Caco-2 (cell line): ENCODE measurements around the gene MAZ. TPM values are rescaled to one million over a fixed set of nuclear protein-coding genes. Genes with fewer than 3 reads are reported as not detected.
"Not testable (repeated sequence)": the region's sequence is repeated elsewhere in the genome, so short reads cannot be mapped to it uniquely, and the experiment has no call there.

ENCODE experiments used
- BruUV-seq: library from RNA; stranded (reverse); fragments of 400-500 nt; replicated peaks from 2 replicates; lab custom pipeline; 2021; lab: Mats Ljungman, UMichigan
- CTCF ChIA-PET: fragments of 300-600 bp; sonication (Branson Sonifier 250); formaldehyde crosslinking; loops from one replicate; lab custom pipeline; 2022; ENCODE audit warnings: antibody characterized with exemption; lab: Charles Lee
- POLR2A ChIA-PET: fragments of 300-600 bp; sonication (Branson Sonifier 250); formaldehyde crosslinking; loops from one replicate; lab custom pipeline; 2022; ENCODE audit warnings: antibody characterized with exemption; lab: Charles Lee
- DNase-seq, 2 experiments: peaks; one replicate each; pipeline versions ENCODE4 v3.0.0 to v3.0.0-alpha.2; 2020 to 2022
- H3K27me3 ChIP-seq: replicated peaks from 2 replicates; pipeline ENCODE4 v1.6.0; 2011; ENCODE audit warnings: low read length; ENCODE audit not compliant: control insufficient read depth, insufficient read depth
- H3K36me3 ChIP-seq: 2 replicates; pipeline ENCODE4 v1.5.1; 2011; ENCODE audit warnings: low read length; ENCODE audit not compliant: control insufficient read depth, insufficient read depth
- H3K4me1 ChIP-seq: fragments of 250-450 bp; sonication (Bioruptor Pico); 2 replicates; pipeline ENCODE4 v1.5.1; 2020; ENCODE audit warnings: mild to moderate bottlenecking
- H3K4me3 ChIP-seq: 2 replicates; pipeline ENCODE4 v1.5.1; 2011; ENCODE audit warnings: low read depth, mild to moderate bottlenecking, control low read depth, low read length
- H3K9me3 ChIP-seq: fragments of 250-450 bp; sonication (Bioruptor Pico); 2 replicates; pipeline ENCODE4 v1.5.1; 2020; ENCODE audit warnings: mild to moderate bottlenecking, moderate library complexity
- H3K27ac Mint-ChIP-seq: one replicate; pipeline ENCODE4 v1.8.0; 2022; ENCODE audit warnings: mixed read lengths; ENCODE audit not compliant: unreplicated experiment
- H3K27me3 Mint-ChIP-seq: one replicate; pipeline ENCODE4 v1.8.0; 2022; ENCODE audit warnings: mixed read lengths; ENCODE audit not compliant: insufficient read depth, unreplicated experiment
- H3K36me3 Mint-ChIP-seq: one replicate; pipeline ENCODE4 v1.8.0; 2022; ENCODE audit warnings: mild to moderate bottlenecking, mixed read lengths; ENCODE audit not compliant: insufficient read depth, unreplicated experiment
- H3K4me1 Mint-ChIP-seq: one replicate; pipeline ENCODE4 v1.8.0; 2022; ENCODE audit warnings: low read depth, mixed read lengths; ENCODE audit not compliant: unreplicated experiment
- H3K4me3 Mint-ChIP-seq: one replicate; pipeline ENCODE4 v1.8.0; 2022; ENCODE audit warnings: mild to moderate bottlenecking, moderate library complexity, mixed read lengths; ENCODE audit not compliant: unreplicated experiment
- H3K9me3 Mint-ChIP-seq: one replicate; pipeline ENCODE4 v1.8.0; 2022; ENCODE audit warnings: mixed read lengths; ENCODE audit not compliant: unreplicated experiment
- intact Hi-C: fragments of 100-400 bp; cut with micrococcal nuclease; formaldehyde crosslinking; loops from one replicate; pipeline ENCODE4 v1.10.0; 2022; ENCODE audit not compliant: unreplicated experiment
- total RNA-seq: library from RNA; stranded (reverse); gene quantifications from 2 replicates; pipeline ENCODE4 v1.2.3, GENCODE V29; 2022
- TF ChIP-seq, protein P1 (sequence below), 2 experiments: fragments of 200-600 bp in 1 of 2; IDR thresholded peaks; 1 replicate in 1 of 2; 2 replicates in 1 of 2; pipeline versions ENCODE4 v1.5.1 to v1.8.0; 2011 to 2022; ENCODE audit warnings: antibody characterized with exemption in 1 of 2, control low read depth in 1 of 2, inconsistent platforms in 1 of 2, low read depth in 1 of 2, low read length in 1 of 2, mild to moderate bottlenecking in 1 of 2, moderate library complexity in 1 of 2; ENCODE audit not compliant: insufficient read depth in 1 of 2, severe bottlenecking in 1 of 2, unreplicated experiment in 1 of 2

The MAZ gene
- total RNA-seq, 1 experiment from 2014 or later: 317 TPM

DNA sequence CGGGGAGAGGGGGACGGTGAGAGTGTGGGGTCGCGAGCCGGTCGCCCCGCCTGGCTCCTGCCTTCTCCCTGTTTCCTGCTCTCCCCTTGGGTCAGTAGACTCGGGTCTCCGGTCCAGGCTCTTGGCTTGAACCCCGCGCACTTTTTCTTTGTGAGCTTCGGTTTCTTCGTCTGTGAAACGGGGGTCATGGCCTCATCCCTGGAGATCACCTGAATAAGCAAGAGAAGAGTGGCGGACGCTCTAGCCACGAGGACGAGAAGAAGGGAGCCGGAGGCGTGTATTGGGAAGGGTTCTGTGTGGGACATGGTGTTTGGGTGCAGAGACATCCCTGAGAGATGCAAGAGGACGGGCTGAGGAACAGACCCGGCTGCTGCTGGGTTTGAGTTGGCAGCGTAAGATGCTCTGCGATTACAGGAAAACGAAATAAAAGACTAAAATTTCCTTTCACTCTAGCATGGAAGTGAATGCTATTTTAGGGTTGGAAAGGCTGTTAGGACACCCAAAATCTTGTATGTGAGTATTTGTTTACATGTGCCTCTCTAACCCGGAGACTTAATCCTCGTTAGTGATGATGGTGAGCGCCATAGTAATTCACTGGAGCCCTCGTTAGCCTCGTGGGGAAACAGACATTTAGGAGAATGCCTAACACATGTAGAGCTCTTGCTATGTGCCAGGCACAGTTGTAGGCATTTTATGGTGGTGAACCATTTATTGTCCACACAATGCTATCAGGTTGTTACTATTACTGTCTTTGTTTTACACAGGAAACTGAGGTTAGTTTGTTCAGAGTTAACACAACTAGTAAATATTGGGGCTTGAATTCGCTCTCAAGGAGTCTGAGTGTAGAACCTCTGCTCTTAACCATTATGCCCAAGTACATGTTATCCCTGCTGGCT, 15.1 kb upstream of the MAZ start:
- Mint-ChIP-seq H3K4me1 (peaks cover 22% of the 10 kb centered on the region), H3K27me3 (no peaks in the 10 kb centered on the region), H3K36me3 (peaks cover 41% of the 10 kb centered on the region), H3K9me3 (no peaks in the 10 kb centered on the region), H3K27ac (peak overlapping the region; percentile 92), H3K4me3 (peak overlapping the region; percentile 79)
- intact Hi-C loops: loop anchor here (1.0 to 2.0 kb wide), 6 partner anchors 14 to 91 kb away; no protein-coding TSS in a partner anchor
- DNase-seq: no peak
- Histone ChIP-seq H3K27me3 (no peaks in the 10 kb centered on the region), H3K4me1 (0 out of 2 replicates have a peak, but pooled peaks cover 5% of the 10 kb centered on the region), H3K36me3 (peaks cover 2% of the 10 kb centered on the region), H3K9me3 (no peaks in the 10 kb centered on the region), H3K4me3 (peak overlapping the region; percentile 98)
- TSS peak; percentile 65 for BruUV-seq
- ChIA-PET CTCF (interaction anchor here (0.8 to 1.8 kb wide), 6 partner anchors 11 to 241 kb away, joined by 4 to 10 read pairs (median 7); partner anchors contain the start of gene PAGR1), POLR2A (interaction anchor here (0.5 to 1.6 kb wide), 8 partner anchors 10 to 111 kb away, joined by 3 to 7 read pairs (median 6); partner anchors contain the start of gene PAGR1)
- TF ChIP-seq, protein P1, sequence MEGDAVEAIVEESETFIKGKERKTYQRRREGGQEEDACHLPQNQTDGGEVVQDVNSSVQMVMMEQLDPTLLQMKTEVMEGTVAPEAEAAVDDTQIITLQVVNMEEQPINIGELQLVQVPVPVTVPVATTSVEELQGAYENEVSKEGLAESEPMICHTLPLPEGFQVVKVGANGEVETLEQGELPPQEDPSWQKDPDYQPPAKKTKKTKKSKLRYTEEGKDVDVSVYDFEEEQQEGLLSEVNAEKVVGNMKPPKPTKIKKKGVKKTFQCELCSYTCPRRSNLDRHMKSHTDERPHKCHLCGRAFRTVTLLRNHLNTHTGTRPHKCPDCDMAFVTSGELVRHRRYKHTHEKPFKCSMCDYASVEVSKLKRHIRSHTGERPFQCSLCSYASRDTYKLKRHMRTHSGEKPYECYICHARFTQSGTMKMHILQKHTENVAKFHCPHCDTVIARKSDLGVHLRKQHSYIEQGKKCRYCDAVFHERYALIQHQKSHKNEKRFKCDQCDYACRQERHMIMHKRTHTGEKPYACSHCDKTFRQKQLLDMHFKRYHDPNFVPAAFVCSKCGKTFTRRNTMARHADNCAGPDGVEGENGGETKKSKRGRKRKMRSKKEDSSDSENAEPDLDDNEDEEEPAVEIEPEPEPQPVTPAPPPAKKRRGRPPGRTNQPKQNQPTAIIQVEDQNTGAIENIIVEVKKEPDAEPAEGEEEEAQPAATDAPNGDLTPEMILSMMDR (IDR thresholded peaks at IDR 0.05; ENCODE audit: insufficient read depth in 1 of 2, low read depth in 1 of 2, low read length in 1 of 2, severe bottlenecking in 1 of 2, unreplicated experiment in 1 of 2): no peak

DNA sequence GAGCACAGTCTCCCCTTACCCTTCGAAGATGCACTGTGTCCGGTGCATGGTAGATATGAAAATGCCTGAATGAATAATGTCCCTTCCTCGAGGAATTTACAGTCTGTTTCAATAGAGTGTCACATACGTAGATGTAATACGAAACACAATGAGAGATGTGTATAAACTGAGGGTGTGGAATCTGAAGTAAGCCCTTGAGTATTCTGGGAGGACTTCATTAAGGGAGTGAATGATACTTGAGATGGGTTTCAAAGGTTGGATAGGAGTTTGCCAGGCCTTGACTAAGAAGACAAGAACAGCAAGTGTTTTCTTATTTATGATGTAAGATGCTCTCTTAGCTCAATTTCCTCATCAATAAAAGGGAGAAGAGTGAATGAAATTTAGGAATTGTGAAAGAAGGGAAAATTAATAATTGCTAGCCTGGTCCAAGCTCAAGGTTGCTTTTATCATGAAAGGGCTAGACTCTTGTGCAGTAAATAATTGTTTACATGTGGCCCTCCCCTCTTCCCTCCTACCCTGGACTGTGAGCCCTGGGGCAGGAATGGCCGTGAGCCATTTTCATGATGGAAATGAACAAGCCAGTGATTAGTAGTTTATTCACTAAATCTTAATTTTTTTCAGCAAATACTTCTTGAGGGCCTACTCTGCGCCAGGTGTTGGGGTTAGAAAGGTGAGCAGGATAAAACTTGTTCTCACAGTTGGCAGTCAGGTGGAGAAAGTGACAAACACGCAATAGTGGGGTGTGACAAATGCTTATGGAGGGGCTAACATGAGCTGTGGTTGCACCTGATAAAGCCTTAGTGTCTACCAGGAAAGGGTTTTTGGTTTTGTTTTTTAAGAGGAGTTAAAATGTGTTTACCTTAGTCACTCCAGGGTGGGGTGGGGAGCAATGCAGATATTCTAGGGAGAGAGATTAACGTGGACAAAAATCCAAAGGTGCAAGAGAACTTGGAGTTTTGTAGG, 14.2 kb upstream of the MAZ start:
- Mint-ChIP-seq H3K9me3 (no peaks in the 10 kb centered on the region), H3K36me3 (peaks cover 44% of the 10 kb centered on the region), H3K27ac (peak overlapping the region; percentile 92), H3K4me1 (peaks cover 22% of the 10 kb centered on the region), H3K4me3 (peak overlapping the region; percentile 79), H3K27me3 (no peaks in the 10 kb centered on the region)
- no TSS peak for BruUV-seq
- CTCF ChIA-PET: no interaction called here
- peak overlapping the region; percentile 98 for H3K4me3 ChIP-seq
- TF ChIP-seq, protein P1 (IDR thresholded peaks at IDR 0.05; ENCODE audit: insufficient read depth in 1 of 2, low read depth in 1 of 2, low read length in 1 of 2, severe bottlenecking in 1 of 2, unreplicated experiment in 1 of 2): no peak
- H3K27me3 ChIP-seq: no peaks in the 10 kb centered on the region
- DNase-seq: no peak
- peaks cover 2% of the 10 kb centered on the region for H3K36me3 ChIP-seq
- intact Hi-C loops: loop anchor here (2.0 kb wide), 1 partner anchor 13 kb away; no protein-coding TSS in a partner anchor
- no peaks in the 10 kb centered on the region for H3K9me3 ChIP-seq
- 0 out of 2 replicates have a peak, but pooled peaks cover 5% of the 10 kb centered on the region for H3K4me1 ChIP-seq
- POLR2A ChIA-PET: no interaction called here

DNA sequence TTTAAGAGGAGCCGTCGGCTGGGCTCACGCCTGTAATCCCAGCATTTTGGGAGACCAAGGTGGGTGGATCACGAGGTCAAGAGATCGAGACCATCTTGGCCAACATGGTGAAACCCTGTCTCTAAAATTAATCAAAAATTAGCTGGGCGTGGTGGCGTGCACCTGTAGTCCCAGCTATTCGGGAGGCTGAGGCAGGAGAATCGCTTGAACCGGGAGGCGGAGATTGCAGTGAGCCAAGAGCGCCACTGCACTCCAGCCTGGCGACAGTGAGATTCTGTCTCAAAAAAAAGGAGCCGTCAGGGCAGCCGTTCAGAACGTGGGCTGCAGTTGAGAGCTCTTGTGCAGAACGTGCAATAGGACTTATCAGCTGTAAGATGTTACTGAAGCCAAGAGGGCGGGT, 13.2 kb upstream of the MAZ start:
- H3K27ac Mint-ChIP-seq, H3K27me3 ChIP-seq, CTCF ChIA-PET, H3K4me1 ChIP-seq, BruUV-seq, intact Hi-C loops, H3K9me3 Mint-ChIP-seq, H3K9me3 ChIP-seq, H3K27me3 Mint-ChIP-seq, H3K36me3 ChIP-seq, H3K4me3 ChIP-seq, POLR2A ChIA-PET, DNase-seq: not testable (repeated sequence)
- peaks cover 22% of the 10 kb centered on the region for H3K4me1 Mint-ChIP-seq
- peaks cover 49% of the 10 kb centered on the region for H3K36me3 Mint-ChIP-seq
- H3K4me3 Mint-ChIP-seq: peak overlapping the region; percentile 79
